ENCODE results near the gene HYCC1. TPM values are rescaled to one million over a fixed set of nuclear protein-coding genes. Genes with fewer than 3 reads are reported as not detected.

HYCC1 gene
- total RNA-seq, 1 experiment from 2014 or later: 126 TPM

DNA sequence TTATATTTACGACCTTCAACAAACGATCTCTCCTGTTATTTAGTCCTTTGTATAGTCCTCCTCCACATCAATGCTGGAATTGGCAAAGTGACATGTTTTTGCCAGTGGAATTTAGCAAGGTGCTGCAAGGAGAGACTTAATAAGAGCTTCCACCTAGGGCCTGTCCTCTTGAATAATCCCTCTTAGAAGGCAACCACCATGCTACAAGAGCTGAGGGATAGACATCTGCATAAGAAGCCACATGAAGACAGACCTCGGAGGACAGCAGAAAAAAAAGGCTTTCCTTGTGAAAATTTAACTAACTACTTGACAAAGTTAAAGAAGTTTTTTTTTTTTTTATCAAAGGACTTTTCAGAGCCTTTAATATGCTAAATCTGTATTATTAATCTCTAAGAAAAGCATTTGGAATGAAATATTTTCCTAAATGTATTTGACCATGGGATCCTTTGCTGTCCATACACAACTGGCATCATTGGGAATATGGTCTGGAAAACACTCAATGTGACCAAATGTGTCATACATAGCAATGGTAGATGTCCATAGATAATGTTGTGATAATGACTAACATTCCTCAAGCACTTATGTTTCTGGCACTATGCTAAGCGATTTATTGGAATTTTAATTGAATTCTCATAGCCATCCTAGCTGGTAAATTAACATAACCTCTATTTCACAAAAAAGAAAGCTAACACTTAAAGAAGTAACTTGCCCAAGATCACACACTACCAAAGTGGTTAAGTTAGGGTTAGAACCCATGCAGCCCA is 13.2 kb downstream of the HYCC1 start:
- 0 out of 5 replicates have a peak overlapping the region, but pooled peaks of 1 of the 2 experiments have one; percentile 2 for H3K4me3 Mint-ChIP-seq
- peaks cover 2% of the 10 kb centered on the region for H3K79me1 ChIP-seq (ENCODE audit: insufficient read depth, low read depth, low read length, poor library complexity, severe bottlenecking)
- no peak overlapping the region for H4K8ac ChIP-seq (replicated peaks; ENCODE audit: insufficient read length, low read depth, low read length)
- no peak overlapping the region for H3T11ph ChIP-seq (ENCODE audit: low read length)
- no peak overlapping the region for H3K9ac ChIP-seq (ENCODE audit: extremely low read depth, insufficient read length, low read length)
- no peak overlapping the region for H3K27ac ChIP-seq (ENCODE audit: insufficient read length, low read depth, low read length)
- no peak overlapping the region for H2BK20ac ChIP-seq (ENCODE audit: low read depth, low read length, poor library complexity, severe bottlenecking)
- H3K18ac ChIP-seq (ENCODE audit: insufficient read length, low read depth, low read length): no peak overlapping the region
- H2BK5ac ChIP-seq (ENCODE audit: insufficient read length, low read length): no peak overlapping the region
- peaks cover 19% of the 10 kb centered on the region; the same call in 1 of the 2 replicates for H3K79me2 ChIP-seq (ENCODE audit: insufficient read depth, low read length)
- H2AK5ac ChIP-seq (ENCODE audit: insufficient read length, low read length): no peak overlapping the region
- no peak for DNase-seq
- H2BK15ac ChIP-seq (ENCODE audit: low read depth, low read length): no peak overlapping the region
- no peaks in the 10 kb centered on the region for H3K23me2 ChIP-seq (ENCODE audit: insufficient read length, low read depth, low read length, poor library complexity, severe bottlenecking)
- no peak overlapping the region for H2BK120ac ChIP-seq (ENCODE audit: low read depth, low read length, poor library complexity, severe bottlenecking)
- no peaks in the 10 kb centered on the region for H4K20me1 ChIP-seq (ENCODE audit: control insufficient read depth, insufficient read depth, insufficient read length)
- no peak overlapping the region for H4K5ac ChIP-seq (ENCODE audit: insufficient read length, low read depth, low read length)
- no peak overlapping the region for H2AFZ ChIP-seq (ENCODE audit: low read length)
- no peaks in the 10 kb centered on the region for H3K27me3 ChIP-seq (ENCODE audit: insufficient read depth, low read length)
- no peak overlapping the region for H3K14ac ChIP-seq (ENCODE audit: insufficient read depth, low read length)
- no CpG with 5 or more reads among the region's 4 CpGs for WGBS (ENCODE audit: extremely low coverage, insufficient read length, low lambda C conversion rate)
- no peak overlapping the region for H3K4me2 ChIP-seq (ENCODE audit: insufficient read depth, insufficient read length, low read length)
- no peaks in the 10 kb centered on the region for H3K9me3 Mint-ChIP-seq
- TF ChIP-seq, protein P1, sequence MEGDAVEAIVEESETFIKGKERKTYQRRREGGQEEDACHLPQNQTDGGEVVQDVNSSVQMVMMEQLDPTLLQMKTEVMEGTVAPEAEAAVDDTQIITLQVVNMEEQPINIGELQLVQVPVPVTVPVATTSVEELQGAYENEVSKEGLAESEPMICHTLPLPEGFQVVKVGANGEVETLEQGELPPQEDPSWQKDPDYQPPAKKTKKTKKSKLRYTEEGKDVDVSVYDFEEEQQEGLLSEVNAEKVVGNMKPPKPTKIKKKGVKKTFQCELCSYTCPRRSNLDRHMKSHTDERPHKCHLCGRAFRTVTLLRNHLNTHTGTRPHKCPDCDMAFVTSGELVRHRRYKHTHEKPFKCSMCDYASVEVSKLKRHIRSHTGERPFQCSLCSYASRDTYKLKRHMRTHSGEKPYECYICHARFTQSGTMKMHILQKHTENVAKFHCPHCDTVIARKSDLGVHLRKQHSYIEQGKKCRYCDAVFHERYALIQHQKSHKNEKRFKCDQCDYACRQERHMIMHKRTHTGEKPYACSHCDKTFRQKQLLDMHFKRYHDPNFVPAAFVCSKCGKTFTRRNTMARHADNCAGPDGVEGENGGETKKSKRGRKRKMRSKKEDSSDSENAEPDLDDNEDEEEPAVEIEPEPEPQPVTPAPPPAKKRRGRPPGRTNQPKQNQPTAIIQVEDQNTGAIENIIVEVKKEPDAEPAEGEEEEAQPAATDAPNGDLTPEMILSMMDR (conservative IDR thresholded peaks at IDR 0.05): no peak
- H3K4me1 ChIP-seq (ENCODE audit: insufficient read depth, low read length): peaks cover 9% of the 10 kb centered on the region; the same call in 1 of the 2 replicates
- no peaks in the 10 kb centered on the region for H3K9me3 ChIP-seq (ENCODE audit: control insufficient read depth, low read depth, low read length)
- 0 out of 7 replicates have a peak overlapping the region, but pooled peaks of 1 of the 3 experiments have one; percentile 13 for H3K27ac Mint-ChIP-seq
- peaks cover 44 to 60% of the 10 kb centered on the region in 2 experiments for H3K4me1 Mint-ChIP-seq
- H3K56ac ChIP-seq (ENCODE audit: insufficient read length, low read depth, low read length): no peak overlapping the region
- no peak overlapping the region for H4K91ac ChIP-seq (ENCODE audit: insufficient read length, low read depth, low read length)
- H3K23ac ChIP-seq (ENCODE audit: insufficient read length, low read depth, low read length): no peak overlapping the region
- 0 out of 7 replicates have a peak, but pooled peaks cover 0 to 2% (median 0%) of the 10 kb centered on the region in 3 experiments for H3K36me3 Mint-ChIP-seq (ENCODE audit: insufficient read depth in 1 of 3, low read depth in 3 of 3)
- no peak overlapping the region for H2BK12ac ChIP-seq (ENCODE audit: insufficient read length, low read depth, low read length)
- no peak overlapping the region for H3K4ac ChIP-seq (ENCODE audit: low read depth, low read length)
- H3K27me3 Mint-ChIP-seq (ENCODE audit: low read depth): no peaks in the 10 kb centered on the region

All from H9 (cell line).